Endothelial cell of umbilical vein (primary cell): ENCODE results near the gene SFXN2.

Experiments used
- EZH2 ChIP-seq: IDR thresholded peaks from 2 replicates; pipeline ENCODE4 v1.6.1; 2012; ENCODE audit warnings: borderline replicate concordance, low read depth, mild to moderate bottlenecking, moderate library complexity, low read length, inconsistent platforms; ENCODE audit not compliant: severe bottlenecking
- POLR2AphosphoS5 ChIP-seq: IDR thresholded peaks from 2 replicates; pipeline ENCODE4 v1.6.1; 2012; ENCODE audit warnings: low read depth, mild to moderate bottlenecking, control low read depth, low read length, moderate library complexity; ENCODE audit not compliant: insufficient read depth
- TF ChIP-seq, protein P1 (sequence below), 2 donors: IDR thresholded peaks; 1 replicate in 1 of 2; 2 replicates in 1 of 2; pipeline ENCODE4 v1.5.1; 2011; ENCODE audit warnings: low read length in 2 of 2, mild to moderate bottlenecking in 2 of 2, moderate library complexity in 2 of 2, control low read depth in 1 of 2, inconsistent platforms in 1 of 2, low read depth in 1 of 2; ENCODE audit not compliant: insufficient read depth in 1 of 2; ENCODE audit errors: extremely low read depth in 1 of 2
- TF ChIP-seq, protein P2 (sequence below): IDR thresholded peaks from 2 replicates; pipeline ENCODE4 v1.6.1; 2011; ENCODE audit not compliant: insufficient read depth, insufficient read length

DNA sequence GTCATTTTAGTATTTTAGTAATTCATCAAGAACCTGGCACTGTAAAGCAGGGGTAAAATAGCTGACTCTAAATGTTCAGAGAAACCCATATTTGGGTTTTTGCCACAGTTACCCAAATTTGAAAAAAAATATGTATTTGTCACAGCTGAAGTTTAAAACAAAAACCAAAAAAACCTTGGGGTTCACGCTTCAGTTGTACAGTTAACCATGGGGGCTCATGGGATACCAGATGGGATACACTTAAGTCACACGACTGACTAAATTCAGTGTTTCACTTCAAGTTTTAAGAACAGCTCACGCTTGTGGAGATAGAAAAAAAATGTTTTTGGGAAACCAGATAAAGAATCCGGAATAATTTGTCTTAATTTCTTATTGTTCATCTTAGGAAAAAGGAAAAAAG is 2.3 kb upstream of the SFXN2 start:
- TF ChIP-seq, protein P1, sequence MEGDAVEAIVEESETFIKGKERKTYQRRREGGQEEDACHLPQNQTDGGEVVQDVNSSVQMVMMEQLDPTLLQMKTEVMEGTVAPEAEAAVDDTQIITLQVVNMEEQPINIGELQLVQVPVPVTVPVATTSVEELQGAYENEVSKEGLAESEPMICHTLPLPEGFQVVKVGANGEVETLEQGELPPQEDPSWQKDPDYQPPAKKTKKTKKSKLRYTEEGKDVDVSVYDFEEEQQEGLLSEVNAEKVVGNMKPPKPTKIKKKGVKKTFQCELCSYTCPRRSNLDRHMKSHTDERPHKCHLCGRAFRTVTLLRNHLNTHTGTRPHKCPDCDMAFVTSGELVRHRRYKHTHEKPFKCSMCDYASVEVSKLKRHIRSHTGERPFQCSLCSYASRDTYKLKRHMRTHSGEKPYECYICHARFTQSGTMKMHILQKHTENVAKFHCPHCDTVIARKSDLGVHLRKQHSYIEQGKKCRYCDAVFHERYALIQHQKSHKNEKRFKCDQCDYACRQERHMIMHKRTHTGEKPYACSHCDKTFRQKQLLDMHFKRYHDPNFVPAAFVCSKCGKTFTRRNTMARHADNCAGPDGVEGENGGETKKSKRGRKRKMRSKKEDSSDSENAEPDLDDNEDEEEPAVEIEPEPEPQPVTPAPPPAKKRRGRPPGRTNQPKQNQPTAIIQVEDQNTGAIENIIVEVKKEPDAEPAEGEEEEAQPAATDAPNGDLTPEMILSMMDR (IDR thresholded peaks at IDR 0.05; ENCODE audit: extremely low read depth in 1 of 2, insufficient read depth in 1 of 2, low read depth in 1 of 2, low read length in 2 of 2), result no peak
- TF ChIP-seq EZH2 (no peak), POLR2AphosphoS5 (no peak)
- TF ChIP-seq, protein P2, sequence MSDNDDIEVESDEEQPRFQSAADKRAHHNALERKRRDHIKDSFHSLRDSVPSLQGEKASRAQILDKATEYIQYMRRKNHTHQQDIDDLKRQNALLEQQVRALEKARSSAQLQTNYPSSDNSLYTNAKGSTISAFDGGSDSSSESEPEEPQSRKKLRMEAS, result no peak
